ENCODE measurements around the gene CDK17.

GRCh38 chr12:96236221-96236822 is 163.9 kb downstream of the CDK17 start:
- no peak for TF ChIP-seq CTCF (conservative IDR thresholded peaks at IDR 0.05 in 1 of 2, IDR thresholded peaks at IDR 0.05 in 1 of 2; ENCODE audit: low read depth in 1 of 2, low read length in 2 of 2)
- no peak for TF ChIP-seq EZH2 (IDR thresholded peaks at IDR 0.05; ENCODE audit: low read length, missing control alignments)

Measured in fibroblast of lung (primary cell).